ENCODE results near the gene APMAP.

APMAP gene

GRCh38 chr20:24980291-24981053, 12.1 kb downstream of the APMAP start:
- no peak overlapping the region for H3K4me3 ChIP-seq (ENCODE audit: low read length)
- no peak for TF ChIP-seq CTCF (conservative IDR thresholded peaks at IDR 0.05; ENCODE audit: low read depth, low read length)
- DNase-seq (ENCODE audit: low read depth) = no peak

GRCh38 chr20:24979036-24979960, 13.3 kb downstream of the APMAP start:
- no peak for DNase-seq (ENCODE audit: low read depth)
- H3K4me3 ChIP-seq (ENCODE audit: low read length) = no peak overlapping the region
- no peak for TF ChIP-seq CTCF (conservative IDR thresholded peaks at IDR 0.05; ENCODE audit: low read depth, low read length)

- DNase-seq (ENCODE audit: low read depth) = no peak
- no peak overlapping the region for H3K4me3 ChIP-seq (ENCODE audit: low read length)
- TF ChIP-seq CTCF (conservative IDR thresholded peaks at IDR 0.05; ENCODE audit: low read depth, low read length) = no peak
Observed at GRCh38 chr20:24978513-24978912, 14.0 kb downstream of the APMAP start.

- TF ChIP-seq CTCF (conservative IDR thresholded peaks at IDR 0.05; ENCODE audit: low read depth, low read length) = no peak
- no peak overlapping the region for H3K4me3 ChIP-seq (ENCODE audit: low read length)
- DNase-seq (ENCODE audit: low read depth) = no peak
Observed at GRCh38 chr20:24977797-24978196, 14.8 kb downstream of the APMAP start.

GRCh38 chr20:24977336-24977735, 15.2 kb downstream of the APMAP start:
- no peak for DNase-seq (ENCODE audit: low read depth)
- no peak for TF ChIP-seq CTCF (conservative IDR thresholded peaks at IDR 0.05; ENCODE audit: low read depth, low read length)
- no peak overlapping the region for H3K4me3 ChIP-seq (ENCODE audit: low read length)

GRCh38 chr20:24972341-24972740, 20.2 kb downstream of the APMAP start:
- TF ChIP-seq CTCF (conservative IDR thresholded peaks at IDR 0.05; ENCODE audit: low read depth, low read length) = no peak
- no peak overlapping the region for H3K4me3 ChIP-seq (ENCODE audit: low read length)
- no peak for DNase-seq (ENCODE audit: low read depth)
